Kidney epithelial cell (primary cell): ENCODE measurements around the gene CGB7. TPM values are rescaled to one million over a fixed set of nuclear protein-coding genes. Genes with fewer than 3 reads are reported as not detected.
A peak's percentile ranks its signal among the peaks of the same experiment; 100 is the strongest.

Experiments
- DNase-seq: peaks from one replicate; pipeline ENCODE4 v3.0.0-alpha.2; 2010; ENCODE audit warnings: low read depth
- H3K27me3 ChIP-seq: 2 replicates; pipeline ENCODE4 v1.6.0; 2011; ENCODE audit warnings: low read length; ENCODE audit not compliant: control insufficient read depth, insufficient read depth
- H3K36me3 ChIP-seq: 2 replicates; pipeline ENCODE4 v1.5.1; 2011; ENCODE audit warnings: low read length; ENCODE audit not compliant: control insufficient read depth, insufficient read depth
- H3K4me3 ChIP-seq: 2 replicates; pipeline ENCODE4 v1.5.1; 2011; ENCODE audit warnings: low read depth, mild to moderate bottlenecking, control low read depth, low read length
- total RNA-seq: library from RNA; depleted of rRNA; stranded (reverse); fragments of >200 nt; gene quantifications from 2 replicates; pipeline ENCODE4 v1.2.3, GENCODE V29; 2015
- TF ChIP-seq, protein P1 (sequence below): IDR thresholded peaks from 2 replicates; pipeline ENCODE4 v1.5.1; 2011; ENCODE audit warnings: mild to moderate bottlenecking, moderate library complexity, low read length, control low read depth, inconsistent platforms; ENCODE audit not compliant: insufficient read depth, poor library complexity, severe bottlenecking

CGB7 gene
- total RNA-seq, 1 donor from 2014 or later = 5.5 TPM

DNA sequence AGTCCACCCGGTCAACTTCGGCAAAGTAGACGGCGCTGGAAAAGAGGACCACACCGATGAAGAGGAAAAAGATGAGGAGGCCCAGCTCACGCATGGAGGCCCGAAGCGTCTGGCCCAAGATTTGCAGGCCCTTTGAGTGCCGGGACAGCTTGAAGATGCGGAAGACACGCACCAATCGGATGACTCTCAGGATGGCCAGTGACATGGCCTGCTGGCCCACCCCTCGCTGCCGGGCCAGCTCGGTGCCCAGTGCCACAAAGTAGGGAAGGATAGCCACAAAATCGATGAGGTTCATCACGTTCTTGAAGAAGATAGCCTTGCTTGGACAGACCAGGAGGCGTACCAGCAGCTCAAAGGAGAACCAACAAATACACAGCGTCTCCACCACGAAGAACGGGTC, 12.9 kb upstream of the CGB7 start:
- DNase-seq = no peak
- H3K27me3 ChIP-seq = peaks cover 54% of the 10 kb centered on the region
- TF ChIP-seq, protein P1, sequence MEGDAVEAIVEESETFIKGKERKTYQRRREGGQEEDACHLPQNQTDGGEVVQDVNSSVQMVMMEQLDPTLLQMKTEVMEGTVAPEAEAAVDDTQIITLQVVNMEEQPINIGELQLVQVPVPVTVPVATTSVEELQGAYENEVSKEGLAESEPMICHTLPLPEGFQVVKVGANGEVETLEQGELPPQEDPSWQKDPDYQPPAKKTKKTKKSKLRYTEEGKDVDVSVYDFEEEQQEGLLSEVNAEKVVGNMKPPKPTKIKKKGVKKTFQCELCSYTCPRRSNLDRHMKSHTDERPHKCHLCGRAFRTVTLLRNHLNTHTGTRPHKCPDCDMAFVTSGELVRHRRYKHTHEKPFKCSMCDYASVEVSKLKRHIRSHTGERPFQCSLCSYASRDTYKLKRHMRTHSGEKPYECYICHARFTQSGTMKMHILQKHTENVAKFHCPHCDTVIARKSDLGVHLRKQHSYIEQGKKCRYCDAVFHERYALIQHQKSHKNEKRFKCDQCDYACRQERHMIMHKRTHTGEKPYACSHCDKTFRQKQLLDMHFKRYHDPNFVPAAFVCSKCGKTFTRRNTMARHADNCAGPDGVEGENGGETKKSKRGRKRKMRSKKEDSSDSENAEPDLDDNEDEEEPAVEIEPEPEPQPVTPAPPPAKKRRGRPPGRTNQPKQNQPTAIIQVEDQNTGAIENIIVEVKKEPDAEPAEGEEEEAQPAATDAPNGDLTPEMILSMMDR = no peak
- H3K4me3 ChIP-seq = no peak overlapping the region
- H3K36me3 ChIP-seq = no peaks in the 10 kb centered on the region

DNA sequence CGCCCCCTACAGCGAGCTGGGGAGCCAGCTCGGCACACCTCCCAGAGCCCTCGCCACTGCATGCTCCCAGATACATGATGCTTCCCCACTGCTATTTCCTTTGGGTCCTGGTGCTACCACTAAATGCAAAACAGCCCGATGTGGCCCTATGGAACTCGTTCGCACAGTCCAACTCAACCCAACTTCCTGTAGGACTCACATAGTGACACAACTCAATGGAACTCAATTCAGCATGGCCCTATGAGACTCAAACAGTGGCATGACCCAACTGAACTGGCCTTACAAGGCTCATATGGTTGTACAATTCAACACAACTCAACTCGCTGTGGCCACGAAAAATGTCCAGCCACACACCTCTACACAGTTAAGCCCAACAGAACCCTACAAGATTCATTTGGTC, 11.5 kb upstream of the CGB7 start:
- DNase-seq = no peak
- H3K4me3 ChIP-seq = no peak overlapping the region
- H3K27me3 ChIP-seq = peaks cover 57% of the 10 kb centered on the region
- TF ChIP-seq, protein P1 = no peak
- H3K36me3 ChIP-seq = no peaks in the 10 kb centered on the region

DNA sequence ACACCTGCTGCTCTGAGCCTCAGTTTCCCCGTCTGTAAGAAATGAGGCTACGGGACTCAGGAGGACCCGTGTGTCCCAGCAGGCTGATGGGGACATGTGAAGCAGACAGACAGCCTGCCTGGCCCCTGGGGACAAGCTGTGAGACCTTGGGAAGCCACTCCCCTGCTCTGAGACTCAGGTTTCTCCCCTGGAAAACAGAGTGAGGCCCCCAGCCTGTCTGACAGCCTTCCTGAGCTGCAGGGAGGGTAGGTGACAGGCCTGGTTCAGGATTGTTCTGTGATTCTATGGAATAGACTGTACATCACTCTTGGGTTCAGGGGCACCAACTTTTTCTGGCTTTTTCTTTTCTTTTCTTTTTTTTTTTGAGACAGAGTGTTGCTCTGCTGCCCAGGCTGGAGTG, 10.0 kb upstream of the CGB7 start:
- H3K4me3 ChIP-seq = no peak overlapping the region
- no peak for DNase-seq
- H3K36me3 ChIP-seq = no peaks in the 10 kb centered on the region
- H3K27me3 ChIP-seq = peaks cover 44% of the 10 kb centered on the region
- TF ChIP-seq, protein P1 = no peak

DNA sequence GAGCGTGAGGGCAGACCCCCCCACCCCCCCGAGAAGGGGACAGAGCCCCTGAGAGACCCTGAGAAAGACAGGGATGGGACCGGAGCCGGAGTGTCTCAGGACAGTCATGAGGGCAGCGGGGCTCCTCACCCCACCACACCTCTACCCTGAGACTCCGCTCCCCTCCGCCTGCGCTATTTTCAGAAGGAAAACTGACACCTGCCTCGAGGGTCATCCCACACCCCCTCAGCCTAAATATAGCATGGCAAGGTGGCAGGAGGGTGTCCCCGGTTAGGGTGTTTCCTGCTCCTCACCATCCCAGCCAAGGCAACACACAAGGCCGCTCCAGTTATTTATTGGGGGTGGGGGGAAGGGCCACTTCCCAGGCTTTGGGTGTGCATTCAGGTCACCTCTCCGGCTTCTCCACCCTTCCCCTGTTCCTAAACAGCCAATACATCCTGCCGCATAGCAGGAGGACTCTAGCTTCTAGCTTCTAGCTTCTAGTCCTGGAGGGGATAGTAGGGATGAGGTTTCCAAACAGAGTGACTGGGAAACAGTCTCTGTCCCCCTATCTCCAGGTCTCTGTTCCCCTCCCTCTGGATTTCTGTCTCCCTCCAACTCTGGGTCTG, 8.5 kb upstream of the CGB7 start:
- no peaks in the 10 kb centered on the region for H3K36me3 ChIP-seq
- no peak overlapping the region for H3K4me3 ChIP-seq
- H3K27me3 ChIP-seq = peaks cover 32% of the 10 kb centered on the region
- no peak for DNase-seq
- TF ChIP-seq, protein P1 = no peak

DNA sequence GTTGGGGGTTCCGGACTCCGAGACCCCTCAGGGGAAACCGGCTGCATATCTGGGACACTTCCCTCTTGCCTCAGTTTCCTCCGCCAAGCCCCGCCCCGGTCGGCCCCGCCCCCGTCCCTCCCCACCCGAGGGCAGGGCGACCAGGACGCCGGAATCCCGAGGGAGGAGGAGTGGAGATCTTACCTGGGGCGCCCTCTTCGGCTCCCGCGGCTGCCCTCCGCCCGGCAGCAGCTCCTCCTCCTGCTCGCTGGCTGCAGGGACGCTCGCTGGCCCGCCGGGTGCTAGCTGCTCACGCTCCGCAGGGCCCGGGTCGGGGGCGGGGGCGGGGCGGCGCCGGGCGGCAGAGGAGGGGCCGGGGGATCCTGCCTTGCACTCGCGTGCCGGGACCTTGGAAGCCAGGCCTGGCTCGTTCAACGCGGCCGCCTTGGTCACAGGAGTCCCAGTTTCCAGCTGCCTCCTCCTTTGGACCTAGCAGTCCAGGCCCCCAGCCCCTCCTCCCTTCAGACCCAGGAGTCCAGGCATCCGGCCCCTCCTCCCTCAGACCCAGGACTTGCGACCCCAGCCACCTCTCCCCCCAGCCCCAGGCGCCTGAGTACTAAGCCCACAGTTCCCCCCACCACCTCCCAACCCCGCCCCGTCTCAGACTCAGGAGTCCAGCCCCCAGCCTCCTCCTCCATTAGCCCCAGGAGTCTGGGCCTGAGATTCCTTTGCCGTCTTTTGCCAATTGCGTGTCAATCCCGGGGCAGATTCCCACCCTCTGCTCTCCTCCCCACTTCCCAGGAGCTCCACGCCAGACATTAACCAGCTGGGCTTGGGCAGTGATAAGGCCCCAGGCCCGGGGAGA, 7.4 kb upstream of the CGB7 start, which contains the start of gene NTF4:
NTF4 (minus strand) TSS at position 51 of the 844 bp plus-strand sequence. CDS start 2,821 bp downstream, outside the sequence.
- DNase-seq = no peak
- Histone ChIP-seq H3K27me3 (peaks cover 26% of the 10 kb centered on the region), H3K4me3 (peak within 1 kb of the TSS; percentile 11), H3K36me3 (no peaks in the 10 kb centered on the region)
- TF ChIP-seq, protein P1 = no peak
